CD4-positive, alpha-beta T cell treated with Interleukin-6 at 100 ng/mL for 8 hours (primary cell): Measurements from ENCODE around the gene LRSAM1.

Source experiments
- DNase-seq: peaks from one replicate; pipeline ENCODE4 v3.0.0-alpha.2; 2020; ENCODE audit warnings: mixed read lengths, low spot score

LRSAM1 gene

GRCh38 chr9:127516835-127517607 is 65.7 kb downstream of the LRSAM1 start:
- no peak for DNase-seq

- no peak for DNase-seq
Observed at GRCh38 chr9:127517620-127518019, 66.3 kb downstream of the LRSAM1 start.

DNA sequence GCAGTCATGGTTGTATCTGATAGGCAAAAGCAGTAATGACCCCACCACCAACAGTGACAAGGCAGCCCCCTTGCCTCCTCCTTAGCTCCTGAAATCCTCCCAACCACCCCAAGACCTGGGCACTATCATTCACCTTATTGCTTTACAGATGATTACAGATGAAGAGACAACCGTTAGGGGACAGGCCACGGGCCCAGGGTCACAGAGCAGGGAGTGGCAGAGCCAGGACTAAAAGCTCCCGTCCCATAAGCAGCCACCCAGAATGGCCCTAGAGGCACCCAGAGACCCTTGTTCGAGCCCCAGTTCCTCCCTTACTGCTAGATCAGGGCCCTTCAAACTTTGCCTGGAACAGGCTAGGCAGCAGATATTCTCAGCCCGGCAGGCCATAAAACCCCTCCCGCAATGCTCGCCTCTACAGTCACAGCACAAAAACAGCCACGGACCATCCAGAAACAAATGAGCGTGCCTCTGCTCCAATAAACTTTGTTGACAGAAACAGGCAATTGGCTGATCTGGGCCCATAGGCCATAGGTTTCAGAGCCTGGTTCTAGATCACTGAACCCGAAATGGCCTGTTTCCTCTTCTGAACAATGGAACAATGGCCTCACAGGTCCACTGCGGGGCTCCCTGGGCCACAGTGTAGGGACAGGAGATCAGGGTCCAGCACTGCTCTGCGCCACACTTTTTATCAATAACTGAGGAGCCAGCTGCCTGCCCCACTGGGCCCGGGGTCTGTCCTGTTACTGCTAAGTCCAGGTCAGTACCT is 67.0 kb downstream of the LRSAM1 start:
- no peak for DNase-seq

- peak; percentile 19 for DNase-seq
Observed at GRCh38 chr9:127519301-127520166, 68.2 kb downstream of the LRSAM1 start.

DNA sequence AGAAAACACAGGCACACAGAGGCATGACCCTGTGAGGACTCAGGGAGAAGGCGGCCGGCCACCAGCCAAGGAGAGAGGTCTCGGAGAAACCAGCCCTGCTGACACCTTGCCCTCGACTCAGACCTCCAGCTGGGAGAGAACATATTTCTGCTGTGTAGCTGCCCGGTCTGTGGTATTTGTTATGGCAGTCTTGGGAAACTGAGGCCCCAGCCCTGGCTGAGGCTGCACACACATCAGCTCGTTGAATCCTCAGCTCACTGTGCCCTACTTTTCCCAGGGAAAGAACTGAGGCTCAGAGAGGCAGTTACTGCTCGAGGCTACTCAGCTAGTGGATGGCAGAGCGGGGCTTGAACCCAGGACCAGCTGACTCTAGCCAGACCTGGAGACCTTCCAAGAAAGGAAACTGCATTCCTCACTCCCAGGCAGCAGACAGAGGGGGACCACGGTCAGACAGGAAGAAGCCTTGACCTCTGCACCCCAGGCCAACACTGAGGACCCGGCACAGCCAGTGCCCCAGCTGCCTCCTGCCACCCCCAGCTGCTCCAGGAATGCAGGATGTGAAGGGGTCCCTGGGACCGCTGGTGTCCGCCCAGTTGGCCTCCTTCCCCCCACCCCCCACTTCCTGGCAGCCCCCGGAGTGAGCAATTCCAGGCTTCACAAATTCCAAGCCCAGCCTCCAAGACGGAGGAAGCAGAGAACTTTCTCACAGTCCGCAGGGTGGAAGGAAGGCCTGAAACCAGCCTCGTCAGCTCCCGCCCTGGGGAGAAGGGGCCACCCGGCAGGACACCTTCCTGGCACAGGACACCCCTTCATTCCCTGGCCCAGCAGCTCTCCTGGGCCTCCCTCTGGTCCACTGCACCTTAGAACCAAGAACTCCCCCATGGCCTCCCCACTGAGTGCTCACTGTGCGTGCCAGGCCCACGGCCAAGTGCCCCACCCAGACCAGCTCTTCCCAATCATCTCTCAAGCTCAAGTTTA is 69.9 kb downstream of the LRSAM1 start:
- no peak for DNase-seq

- DNase-seq = no peak
Observed at GRCh38 chr9:127521919-127522304, 70.6 kb downstream of the LRSAM1 start.

DNA sequence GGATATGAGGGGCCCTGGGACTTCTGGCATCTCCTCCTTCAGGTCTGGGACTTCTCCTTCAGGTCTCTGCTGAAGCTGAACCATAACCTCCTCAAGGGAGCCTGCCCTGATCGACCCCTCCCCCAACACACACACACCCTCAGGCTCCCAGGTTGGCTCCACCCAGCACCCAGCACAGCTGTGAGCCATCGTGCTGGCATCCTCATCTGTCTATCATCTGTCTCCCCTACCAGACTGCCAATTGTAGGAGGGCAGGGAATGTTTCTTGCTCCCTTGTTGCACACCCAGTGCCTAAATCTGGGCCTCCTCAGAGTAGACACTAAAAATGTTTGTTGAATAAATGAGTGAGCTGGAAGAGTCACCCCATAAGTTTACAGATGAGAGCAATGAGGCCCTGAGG is 71.4 kb downstream of the LRSAM1 start:
- DNase-seq = no peak

DNA sequence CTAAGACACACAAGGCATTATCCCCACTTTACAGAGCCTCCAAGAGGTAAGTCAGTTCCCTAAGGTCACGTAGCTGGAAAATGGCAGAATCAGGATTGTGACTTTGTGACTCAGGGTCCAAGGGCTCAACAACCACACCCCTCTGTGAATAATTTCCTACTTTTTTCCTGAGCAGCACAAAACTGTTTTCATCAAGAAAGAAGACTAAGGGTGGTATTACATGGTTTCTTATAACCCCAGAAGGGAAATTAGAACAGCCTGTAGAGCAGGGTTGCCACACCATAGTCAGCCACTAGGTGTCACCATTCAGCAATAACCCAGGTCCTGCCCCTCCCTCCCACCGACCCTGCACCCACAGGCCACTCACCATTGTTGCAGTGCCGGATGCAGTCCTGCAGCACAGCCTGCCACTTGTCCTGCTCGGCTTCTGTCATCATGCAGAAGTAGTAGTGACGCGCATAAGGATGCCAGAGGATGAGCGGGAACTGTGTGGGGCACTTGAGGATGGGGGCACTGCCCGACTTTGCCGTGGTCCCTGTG is 72.1 kb downstream of the LRSAM1 start:
- DNase-seq = no peak

DNA sequence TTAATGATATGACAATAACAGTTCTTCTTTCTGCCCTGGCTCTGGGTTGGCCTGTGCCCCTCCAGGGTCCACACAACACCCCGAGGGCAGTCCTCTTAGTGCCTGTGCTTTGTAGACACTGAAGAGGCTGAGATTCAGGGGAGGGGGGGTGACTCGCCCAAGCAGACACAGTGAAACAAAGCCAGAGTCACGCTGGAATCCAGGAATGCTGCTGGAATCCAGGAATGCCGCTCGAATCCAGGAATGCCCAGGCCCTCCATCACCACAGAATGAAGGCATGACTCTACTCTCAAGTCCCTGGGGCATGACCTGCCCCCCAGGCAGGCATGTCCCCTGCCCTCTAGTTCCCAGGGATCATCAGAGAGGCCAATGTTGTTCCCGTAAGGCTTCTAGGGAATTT is 73.1 kb downstream of the LRSAM1 start:
- no peak for DNase-seq

DNA sequence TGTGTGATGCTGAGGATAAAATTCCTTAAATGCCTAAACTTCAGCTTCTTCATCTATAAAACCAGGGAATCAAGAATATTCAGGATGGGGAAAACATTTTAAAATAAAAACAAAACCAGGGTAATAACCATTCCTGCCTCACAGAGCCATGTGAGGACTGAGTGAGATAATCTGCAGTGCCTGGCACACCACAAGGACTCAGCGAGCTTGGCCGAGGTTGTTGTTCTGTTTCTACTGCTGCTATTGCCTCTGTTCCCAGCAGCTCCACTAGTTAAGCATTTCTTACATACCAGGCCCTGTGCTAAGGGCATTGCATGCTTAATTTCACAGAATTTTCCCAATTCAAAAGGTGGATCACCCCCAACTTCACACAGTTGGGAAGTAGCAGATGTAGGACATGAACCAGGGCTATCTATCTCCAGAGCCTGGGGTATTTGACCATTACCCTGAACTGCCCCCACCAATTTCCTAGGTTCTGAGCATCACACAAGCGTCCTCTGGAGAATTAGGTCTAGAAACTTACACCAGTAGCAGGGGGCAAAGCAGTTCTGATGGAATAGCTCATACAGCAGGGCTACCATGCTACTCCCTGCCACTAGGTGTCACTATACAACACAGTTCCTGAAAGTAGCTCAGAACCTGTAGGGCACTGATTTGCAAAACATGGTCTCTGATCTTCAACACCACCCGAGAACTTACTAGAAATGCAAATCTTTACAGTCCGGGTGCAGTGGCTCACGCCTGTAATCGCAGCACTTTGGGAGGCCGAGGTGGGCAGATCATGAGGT is 74.3 kb downstream of the LRSAM1 start:
- DNase-seq = peak; percentile 30

- DNase-seq = no peak
Observed at GRCh38 chr9:127526655-127527559, 75.6 kb downstream of the LRSAM1 start.

DNA sequence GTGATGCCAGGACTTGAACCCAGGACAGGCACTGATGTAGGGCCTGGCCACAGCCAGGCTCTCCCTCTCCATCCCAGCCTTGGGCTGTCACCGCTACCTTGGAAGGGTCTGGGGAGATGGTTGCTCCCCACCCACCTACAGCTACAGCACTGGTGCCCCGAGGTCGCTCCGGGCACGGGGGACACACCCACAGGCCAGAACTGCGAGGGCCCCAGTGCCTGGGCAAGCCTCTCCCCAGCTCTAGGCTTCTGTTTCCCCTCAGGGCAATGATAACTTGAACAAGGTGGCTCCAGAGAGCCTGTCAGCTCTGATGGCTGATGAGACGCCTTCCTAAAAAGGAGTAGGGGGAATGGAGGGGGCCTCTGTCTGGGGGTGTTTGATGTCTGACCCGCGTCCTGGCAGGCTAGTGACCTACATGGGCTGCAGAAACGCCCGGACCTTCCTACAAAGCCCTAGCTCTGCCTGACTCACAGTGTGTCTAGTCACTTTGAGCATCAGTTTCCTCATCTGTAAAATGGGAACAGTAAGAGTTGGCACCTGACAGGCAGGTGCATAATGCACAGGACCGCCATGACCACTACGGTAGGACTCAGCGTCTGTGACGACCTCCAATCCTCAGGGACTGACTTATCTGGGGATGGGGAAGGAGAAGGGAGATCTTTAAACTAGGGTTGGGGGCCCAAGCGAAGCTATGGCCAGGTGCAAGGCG is 76.4 kb downstream of the LRSAM1 start:
- no peak for DNase-seq

GRCh38 chr9:127528422-127529251 is 77.3 kb downstream of the LRSAM1 start:
- DNase-seq = no peak

- DNase-seq = no peak
Observed at GRCh38 chr9:127529671-127530070, 78.4 kb downstream of the LRSAM1 start.

DNA sequence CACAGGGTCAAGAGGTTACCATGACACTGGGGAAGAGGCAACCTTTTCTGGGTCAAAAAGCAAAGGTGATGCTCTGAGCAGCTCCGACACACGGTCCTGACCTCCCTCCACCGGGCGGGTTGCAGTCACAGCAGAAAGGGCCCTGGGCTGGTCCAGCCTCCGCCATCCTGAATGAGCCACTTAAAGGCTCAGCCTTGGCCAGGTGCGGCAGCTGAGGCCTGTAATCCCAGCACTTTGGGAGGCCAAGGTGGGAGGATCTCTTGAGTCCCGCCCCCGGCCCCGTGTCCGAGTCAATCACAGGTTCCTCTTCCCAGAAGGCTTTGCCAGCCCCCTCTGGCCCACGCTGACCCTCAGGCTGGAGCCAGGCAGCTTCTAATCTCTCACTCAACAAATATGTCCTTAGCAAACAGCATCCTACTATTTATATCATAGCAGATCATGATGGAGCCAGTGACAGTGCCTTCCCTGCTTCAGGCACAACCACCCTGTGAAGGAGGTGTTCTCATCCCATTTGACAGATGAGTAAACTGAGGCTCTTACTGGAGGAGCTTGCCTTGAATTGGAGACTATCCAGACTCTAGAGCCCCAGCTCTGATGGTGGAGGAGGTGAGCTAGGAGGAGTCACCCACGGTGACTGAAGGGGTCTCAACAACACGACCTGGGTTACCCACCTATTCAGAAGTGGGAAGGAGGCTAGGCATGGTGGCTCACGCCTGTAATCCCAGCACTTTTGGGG is 79.1 kb downstream of the LRSAM1 start:
- DNase-seq = no peak

- DNase-seq = no peak
Observed at GRCh38 chr9:127531676-127532075, 80.4 kb downstream of the LRSAM1 start.
